GM23338 (cell line): Measurements from ENCODE around the gene RPUSD1.

ENCODE experiments used
- CREB1 ChIP-seq: fragments of 250-450 bp; sonication (Bioruptor Pico); IDR thresholded peaks from 2 replicates; pipeline ENCODE4 v1.5.0; 2020; ENCODE audit warnings: low read depth, mild to moderate bottlenecking, moderate library complexity
- CTCF ChIP-seq, 2 experiments: fragments of 200-600 bp in 1 of 2; sonication (generic) in 1 of 2; conservative IDR thresholded peaks; 2 replicates each; pipeline versions ENCODE4 v1.5.1 to v1.6.1; 2016 to 2017; ENCODE audit warnings: antibody characterized with exemption in 2 of 2, low read depth in 2 of 2, mild to moderate bottlenecking in 2 of 2, moderate library complexity in 1 of 2
- EZH2 ChIP-seq: fragments of 200-600 bp; sonication (generic); IDR thresholded peaks from one replicate; pipeline ENCODE4 v1.8.0; 2017; ENCODE audit warnings: antibody characterized with exemption, mild to moderate bottlenecking, low read depth; ENCODE audit not compliant: unreplicated experiment
- EZH2phosphoT487 ChIP-seq: fragments of 200-600 bp; sonication (generic); IDR thresholded peaks from one replicate; pipeline ENCODE4 v1.8.1; 2018; ENCODE audit warnings: antibody characterized with exemption; ENCODE audit not compliant: unreplicated experiment
- POLR2AphosphoS5 ChIP-seq: IDR thresholded peaks from 2 replicates; pipeline ENCODE4 v1.6.1; 2016; ENCODE audit warnings: antibody characterized with exemption, low read depth
- REST ChIP-seq: IDR thresholded peaks from one replicate; pipeline ENCODE4 v1.6.1; 2018; ENCODE audit warnings: antibody characterized with exemption; ENCODE audit not compliant: unreplicated experiment
- STAT1 ChIP-seq: IDR thresholded peaks from one replicate; pipeline ENCODE4 v1.6.1; 2016; ENCODE audit warnings: antibody characterized with exemption; ENCODE audit not compliant: unreplicated experiment
- ZNF114 ChIP-seq: fragments of 250-450 bp; sonication (Bioruptor Pico); IDR thresholded peaks from 2 replicates; pipeline ENCODE4 v1.5.0; 2020; ENCODE audit warnings: mild to moderate bottlenecking, moderate library complexity
- ZNF331 ChIP-seq: fragments of 250-450 bp; sonication (Bioruptor Pico); IDR thresholded peaks from 2 replicates; pipeline ENCODE4 v1.5.0; 2020; ENCODE audit warnings: low read depth, mild to moderate bottlenecking, moderate library complexity
- ZNF462 ChIP-seq: fragments of 250-450 bp; sonication (Bioruptor Pico); IDR thresholded peaks from 2 replicates; pipeline ENCODE4 v1.5.0; 2020; ENCODE audit warnings: mild to moderate bottlenecking, moderate library complexity

GRCh38 chr16:813916-814412 is 25.8 kb upstream of the RPUSD1 start:
- no peak for TF ChIP-seq EZH2
- no peak for TF ChIP-seq POLR2AphosphoS5
- no peak for TF ChIP-seq CTCF (conservative IDR thresholded peaks at IDR 0.05; ENCODE audit: low read depth in 2 of 2)
- TF ChIP-seq REST: no peak
- no peak for TF ChIP-seq ZNF331 (CRISPR knock-in tag)
- TF ChIP-seq EZH2phosphoT487: no peak
- no peak for TF ChIP-seq ZNF462 (CRISPR knock-in tag)
- TF ChIP-seq STAT1: no peak
- no peak for TF ChIP-seq ZNF114
- no peak for TF ChIP-seq CREB1 (CRISPR knock-in tag)
